ENCODE data around the gene RNF168.
"Not testable (repeated sequence)": the region's sequence is repeated elsewhere in the genome, so short reads cannot be mapped to it uniquely, and the experiment has no call there.

RNF168 gene, protein sequence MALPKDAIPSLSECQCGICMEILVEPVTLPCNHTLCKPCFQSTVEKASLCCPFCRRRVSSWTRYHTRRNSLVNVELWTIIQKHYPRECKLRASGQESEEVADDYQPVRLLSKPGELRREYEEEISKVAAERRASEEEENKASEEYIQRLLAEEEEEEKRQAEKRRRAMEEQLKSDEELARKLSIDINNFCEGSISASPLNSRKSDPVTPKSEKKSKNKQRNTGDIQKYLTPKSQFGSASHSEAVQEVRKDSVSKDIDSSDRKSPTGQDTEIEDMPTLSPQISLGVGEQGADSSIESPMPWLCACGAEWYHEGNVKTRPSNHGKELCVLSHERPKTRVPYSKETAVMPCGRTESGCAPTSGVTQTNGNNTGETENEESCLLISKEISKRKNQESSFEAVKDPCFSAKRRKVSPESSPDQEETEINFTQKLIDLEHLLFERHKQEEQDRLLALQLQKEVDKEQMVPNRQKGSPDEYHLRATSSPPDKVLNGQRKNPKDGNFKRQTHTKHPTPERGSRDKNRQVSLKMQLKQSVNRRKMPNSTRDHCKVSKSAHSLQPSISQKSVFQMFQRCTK

GRCh38 chr3:196503196-196504076 lies at the start of gene RNF168:
RNF168 (minus strand) TSS chr3:196503768; CDS start chr3:196503173, 595 bp downstream.
- peak; percentile 97 for DNase-seq

DNA sequence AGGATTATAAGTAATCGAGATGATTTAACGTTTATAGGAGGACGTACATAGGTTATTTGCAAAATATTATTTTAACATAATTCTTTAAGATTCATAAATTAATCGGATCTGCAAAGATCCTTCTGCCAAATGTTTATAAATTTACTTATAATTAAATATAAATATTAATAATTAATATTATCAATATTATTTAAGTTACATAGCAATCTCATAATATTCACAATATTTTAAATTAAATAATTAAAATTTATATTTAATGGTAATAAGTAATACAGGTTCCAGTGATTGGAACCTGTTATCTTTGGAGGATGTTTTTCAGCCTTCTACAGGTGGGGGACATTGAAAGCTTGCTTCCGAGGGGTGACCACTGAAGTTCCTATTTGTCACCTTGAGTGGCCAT lies 48.7 kb upstream of the RNF168 start:
- no peak for DNase-seq

DNA sequence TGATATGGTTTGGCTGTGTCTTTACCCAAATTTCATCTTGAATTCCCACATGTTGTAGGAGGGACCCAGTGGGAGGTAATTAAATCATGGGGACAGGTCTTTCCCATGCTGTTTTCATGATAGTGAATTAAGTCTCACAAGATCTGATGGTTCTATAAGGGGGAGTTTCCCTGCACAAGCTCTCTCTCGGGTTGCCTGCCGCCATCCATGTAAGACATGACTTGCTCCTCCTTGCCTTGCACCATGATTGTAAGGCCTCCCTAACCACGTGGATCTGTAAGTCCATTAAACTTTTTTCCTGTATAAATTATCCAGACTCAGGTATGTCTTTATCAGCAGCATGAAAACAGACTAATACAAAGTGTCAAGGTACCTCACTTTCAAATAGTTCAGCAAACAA lies 46.6 kb upstream of the RNF168 start:
- not testable (repeated sequence) for DNase-seq

- not testable (repeated sequence) for DNase-seq
These were observed 45.7 kb upstream of the RNF168 start for GRCh38 chr3:196549312-196549711.

DNA sequence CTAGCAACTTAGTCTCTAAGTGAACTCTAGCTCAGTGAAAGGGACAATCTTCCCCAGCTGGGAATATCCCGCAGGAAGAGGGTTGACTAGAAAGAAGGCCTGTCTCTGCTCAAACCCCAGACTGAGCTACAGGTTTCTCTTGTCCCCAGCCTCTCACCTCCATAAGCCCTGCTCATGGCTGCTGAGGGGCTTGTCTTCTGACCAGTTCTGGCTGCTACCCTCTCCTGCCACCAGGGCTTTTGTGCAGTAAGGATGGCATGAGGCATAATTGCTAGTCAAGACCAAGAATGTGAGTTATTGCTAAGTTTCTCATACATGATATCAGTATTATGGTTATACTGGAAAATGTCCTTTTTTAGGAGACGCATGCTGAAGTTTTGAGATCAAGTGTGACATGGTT lies 43.5 kb upstream of the RNF168 start:
- no peak for DNase-seq

- no peak for DNase-seq
These were observed 43.0 kb upstream of the RNF168 start for GRCh38 chr3:196546537-196546936.

DNA sequence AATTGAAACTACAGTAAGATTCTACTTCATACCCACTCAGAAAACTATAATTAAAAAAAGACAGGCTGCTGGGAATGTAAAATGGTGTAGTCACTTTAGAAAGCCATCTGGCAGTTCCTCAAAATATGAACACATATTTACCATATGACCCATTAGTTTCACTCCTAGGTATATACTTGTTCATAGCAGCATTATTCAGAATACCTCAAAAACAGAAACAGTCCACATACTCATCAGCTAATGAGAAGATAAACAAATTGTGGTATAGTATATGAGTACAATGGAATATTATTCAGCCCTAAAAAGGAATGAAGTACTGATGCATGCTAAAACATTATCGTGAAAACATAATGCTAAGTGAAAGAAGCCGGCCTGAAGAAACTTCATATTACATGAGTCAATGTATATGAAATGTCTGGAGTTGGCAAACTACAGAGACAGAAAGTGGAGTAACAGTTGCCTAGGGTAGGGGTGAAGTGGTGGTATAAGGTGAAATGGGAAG lies 41.0 kb upstream of the RNF168 start:
- DNase-seq = no peak

- no peak for DNase-seq
These were observed 38.3 kb upstream of the RNF168 start for GRCh38 chr3:196541684-196542445.

- peak; percentile 89 for DNase-seq
These were observed 33.9 kb upstream of the RNF168 start for GRCh38 chr3:196537319-196537984.

DNA sequence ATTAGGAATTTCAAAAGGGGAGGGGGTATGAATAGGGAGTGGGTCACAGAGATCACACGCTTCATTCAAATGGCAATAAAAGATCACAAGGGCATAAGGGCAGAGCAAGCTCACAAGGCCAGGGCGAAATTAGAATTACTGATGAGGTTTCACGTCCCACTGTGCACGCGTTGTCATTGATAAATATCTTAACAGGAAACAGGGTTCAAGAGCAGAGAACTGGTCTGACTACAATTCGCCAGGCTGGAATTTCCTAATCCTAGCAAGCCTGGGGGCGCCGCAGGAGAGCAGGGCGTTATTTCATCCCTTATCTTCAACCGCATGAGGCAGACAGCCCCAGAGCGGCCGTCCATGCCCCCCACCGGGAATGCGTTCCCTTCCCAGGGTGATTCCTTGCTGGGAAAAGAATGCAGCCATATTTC lies 29.7 kb upstream of the RNF168 start:
- no peak for DNase-seq

DNA sequence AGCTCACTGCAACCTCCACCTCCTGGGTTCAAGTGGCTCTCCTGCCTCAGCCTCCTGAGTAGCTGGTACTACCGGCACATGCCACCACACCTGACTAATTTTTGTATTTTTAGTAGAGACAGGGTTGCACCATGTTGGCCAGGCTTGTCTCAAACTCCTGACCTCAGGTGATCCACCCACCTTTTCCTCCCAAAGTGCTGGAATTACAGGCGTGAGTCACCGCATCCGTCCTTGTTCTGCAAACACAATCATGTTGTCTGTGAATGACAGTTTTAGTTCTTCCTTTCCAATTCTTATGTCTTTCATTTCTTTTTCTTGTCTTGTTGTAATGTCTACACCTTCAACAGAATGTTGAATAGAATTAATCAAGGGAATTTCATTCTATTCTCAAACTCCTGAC lies 27.9 kb upstream of the RNF168 start:
- DNase-seq = no peak

GRCh38 chr3:196528639-196529233 lies 25.2 kb upstream of the RNF168 start:
- peak; percentile 98 for DNase-seq

- no peak for DNase-seq
These were observed 21.6 kb upstream of the RNF168 start for GRCh38 chr3:196525141-196525540.

DNA sequence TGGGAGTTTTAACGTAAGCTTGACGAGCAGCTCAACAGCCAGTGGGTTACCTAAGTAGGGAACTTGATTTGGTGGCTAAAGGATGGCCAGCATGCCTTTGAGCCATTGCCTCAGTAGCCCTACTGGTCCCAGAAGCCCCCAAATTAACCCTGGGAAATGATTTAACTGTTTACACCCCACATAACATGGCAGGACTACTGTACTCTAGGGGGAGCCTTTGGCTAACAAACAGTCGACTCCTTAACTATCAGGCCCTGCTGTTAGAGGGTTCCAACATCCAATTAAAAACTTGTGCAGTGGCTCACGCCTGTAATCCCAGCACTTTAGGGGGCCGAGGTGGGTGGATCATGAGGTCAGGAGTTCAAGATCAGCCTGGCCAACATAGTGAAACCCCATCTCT lies 21.0 kb upstream of the RNF168 start:
- no peak for DNase-seq

DNA sequence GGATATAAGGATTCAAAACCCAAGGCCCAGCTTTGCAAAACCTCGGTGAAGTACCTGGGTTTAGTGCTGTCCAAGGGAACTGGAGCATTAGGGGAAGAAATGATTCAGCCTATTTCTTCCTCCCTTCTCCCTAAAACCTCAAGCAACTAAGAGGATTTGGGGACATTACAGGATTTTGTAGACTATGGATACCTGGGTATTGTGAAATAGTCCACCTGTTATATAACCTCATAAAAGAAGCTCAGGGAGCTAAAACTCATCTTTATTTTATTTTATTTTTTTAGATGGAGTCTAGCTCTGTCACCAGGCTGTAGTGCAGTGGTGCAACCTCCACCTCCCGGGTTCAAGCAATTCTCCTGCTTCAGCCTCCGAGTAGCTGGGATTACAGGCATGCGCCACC lies 20.3 kb upstream of the RNF168 start:
- DNase-seq = no peak

DNA sequence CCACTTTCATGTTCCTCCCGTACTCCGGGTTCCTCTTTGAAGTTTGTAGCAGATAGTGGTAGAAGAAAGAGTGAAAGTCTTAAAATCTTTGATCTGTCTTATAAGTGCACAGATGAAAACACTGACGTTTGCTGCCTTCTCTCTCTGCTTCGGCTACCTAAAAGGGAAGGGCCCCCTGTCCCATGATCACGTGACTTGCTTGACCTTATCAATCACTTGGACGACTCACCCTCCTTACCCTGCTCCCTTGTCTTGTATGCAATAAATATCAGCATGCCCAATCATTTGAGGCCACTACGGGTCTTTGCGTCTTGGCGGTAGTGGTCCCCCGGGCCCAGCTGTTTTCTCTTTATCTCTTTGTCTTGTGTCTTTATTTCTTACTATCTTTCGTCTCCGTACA lies 17.7 kb upstream of the RNF168 start:
- DNase-seq = not testable (repeated sequence)

DNA sequence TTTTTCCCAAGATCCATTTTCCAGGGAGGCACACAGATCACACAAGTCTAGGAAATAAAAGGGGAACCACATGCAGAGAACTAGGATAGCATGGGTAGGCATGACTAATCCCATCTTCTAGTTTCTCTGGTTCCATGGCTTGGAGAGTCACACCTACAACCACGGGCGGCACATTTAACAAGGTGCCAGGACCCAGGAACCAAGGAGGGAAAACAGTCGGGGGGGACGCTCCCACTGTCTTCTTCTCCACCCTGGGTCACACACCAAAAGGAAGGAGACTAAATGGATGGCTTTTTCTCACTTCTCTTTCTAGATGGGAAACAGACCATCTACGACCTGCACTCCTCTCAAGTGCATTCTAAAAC lies 16.1 kb upstream of the RNF168 start:
- peak; percentile 70 for DNase-seq

DNA sequence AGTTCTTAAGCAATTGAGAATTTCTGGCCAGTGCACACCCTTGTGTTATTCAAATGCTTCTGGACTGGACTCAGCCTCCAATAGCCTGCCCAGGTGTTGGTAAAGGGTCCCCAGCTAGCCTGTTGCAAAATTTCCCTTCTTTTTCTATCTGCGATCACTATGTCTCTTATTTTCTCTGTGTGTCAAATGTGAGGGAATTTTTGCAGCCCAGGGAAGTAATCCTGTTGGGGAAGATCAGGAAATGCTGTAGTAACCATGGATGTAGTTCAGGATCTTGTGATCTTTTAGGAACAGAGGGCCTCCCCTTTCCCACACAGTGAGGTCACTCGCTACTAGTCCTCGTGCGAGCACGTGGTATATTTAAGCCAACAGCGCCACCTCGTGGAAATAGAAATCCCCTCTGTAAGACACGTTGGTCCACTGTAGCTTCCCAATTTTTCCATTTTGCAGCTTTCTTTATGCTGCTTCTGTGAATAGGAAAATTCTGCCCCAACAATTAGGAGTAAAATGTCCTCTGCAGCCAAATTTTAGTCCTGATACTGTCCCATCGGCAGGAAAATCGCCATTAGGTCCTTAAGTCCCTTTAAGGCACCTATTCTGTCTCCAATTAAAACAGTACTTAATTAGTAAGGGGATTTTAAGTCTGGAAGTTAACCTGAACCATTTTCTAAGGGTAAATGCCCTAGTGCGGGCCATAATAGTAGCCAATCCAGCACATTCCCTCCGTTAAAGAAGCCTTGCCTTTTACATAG lies 15.6 kb upstream of the RNF168 start:
- peak; percentile 76 for DNase-seq

GRCh38 chr3:196517919-196518318 lies 14.4 kb upstream of the RNF168 start:
- no peak for DNase-seq

DNA sequence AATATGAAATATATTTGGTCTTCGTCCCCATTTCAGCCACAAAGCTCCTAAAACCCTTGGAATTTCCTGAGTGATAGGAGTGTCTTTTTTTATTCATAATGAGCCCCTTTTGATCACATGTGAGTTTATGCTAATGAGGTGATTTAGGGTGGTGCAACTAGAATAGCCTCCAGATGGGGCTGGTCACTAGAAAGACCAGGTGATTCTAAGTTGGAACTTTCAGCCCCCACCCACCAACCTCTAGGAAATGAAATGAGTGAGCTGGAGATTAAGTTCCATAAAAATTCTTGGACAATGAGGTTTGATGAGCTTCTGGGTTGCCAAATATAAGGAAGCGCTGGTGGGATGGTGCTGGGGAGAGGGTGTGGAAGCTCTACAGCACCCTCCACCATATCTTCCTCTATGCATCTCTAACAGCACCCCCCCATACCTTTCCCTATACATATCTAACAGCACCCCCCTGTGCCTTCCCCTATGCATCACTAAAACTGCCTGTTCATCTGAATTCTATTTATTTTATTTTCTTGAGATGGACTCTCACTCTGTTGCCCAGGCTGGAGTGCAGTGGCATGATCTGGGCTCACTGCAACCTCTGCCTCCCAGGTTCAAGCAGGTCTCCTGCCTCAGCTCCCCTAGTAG lies 13.7 kb upstream of the RNF168 start:
- DNase-seq = no peak
